ENCODE measurements around the gene ALG9. TPM values are rescaled to one million over a fixed set of nuclear protein-coding genes. Genes with fewer than 3 reads are reported as not detected.
"Not testable (repeated sequence)": the region's sequence is repeated elsewhere in the genome, so short reads cannot be mapped to it uniquely, and the experiment has no call there.

ALG9 gene
- total RNA-seq, 4 donors from 2014 or later = 23.6 to 60.2 (median 49.4) TPM

- no peaks in the 10 kb centered on the region for H3K27me3 ChIP-seq
- peak in 1 of 2 donors; percentile 49 for DNase-seq
- no peak overlapping the region for H3K27ac ChIP-seq
- no peak for TF ChIP-seq POLR2A (IDR thresholded peaks at IDR 0.05)
- TF ChIP-seq, protein P1, sequence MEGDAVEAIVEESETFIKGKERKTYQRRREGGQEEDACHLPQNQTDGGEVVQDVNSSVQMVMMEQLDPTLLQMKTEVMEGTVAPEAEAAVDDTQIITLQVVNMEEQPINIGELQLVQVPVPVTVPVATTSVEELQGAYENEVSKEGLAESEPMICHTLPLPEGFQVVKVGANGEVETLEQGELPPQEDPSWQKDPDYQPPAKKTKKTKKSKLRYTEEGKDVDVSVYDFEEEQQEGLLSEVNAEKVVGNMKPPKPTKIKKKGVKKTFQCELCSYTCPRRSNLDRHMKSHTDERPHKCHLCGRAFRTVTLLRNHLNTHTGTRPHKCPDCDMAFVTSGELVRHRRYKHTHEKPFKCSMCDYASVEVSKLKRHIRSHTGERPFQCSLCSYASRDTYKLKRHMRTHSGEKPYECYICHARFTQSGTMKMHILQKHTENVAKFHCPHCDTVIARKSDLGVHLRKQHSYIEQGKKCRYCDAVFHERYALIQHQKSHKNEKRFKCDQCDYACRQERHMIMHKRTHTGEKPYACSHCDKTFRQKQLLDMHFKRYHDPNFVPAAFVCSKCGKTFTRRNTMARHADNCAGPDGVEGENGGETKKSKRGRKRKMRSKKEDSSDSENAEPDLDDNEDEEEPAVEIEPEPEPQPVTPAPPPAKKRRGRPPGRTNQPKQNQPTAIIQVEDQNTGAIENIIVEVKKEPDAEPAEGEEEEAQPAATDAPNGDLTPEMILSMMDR (IDR thresholded peaks at IDR 0.05) = peak; percentile 76 to 93 (median 86)
- intact Hi-C loops (cut with DNase I; ENCODE audit: low total_unique reads) = loop anchor here (5.0 to 10.0 kb wide), 2 partner anchors 57 to 185 kb away; no protein-coding TSS in a partner anchor
- H3K4me1 ChIP-seq = peaks cover 0 to 6% of the 10 kb centered on the region in 2 donors
- no peaks in the 10 kb centered on the region for H3K9me3 ChIP-seq
- no peaks in the 10 kb centered on the region for H3K36me3 ChIP-seq
- H3K4me3 ChIP-seq = no peak overlapping the region
These were observed 94.0 kb downstream of the ALG9 start for GRCh38 chr11:111777094-111778046.

GRCh38 chr11:111776398-111777093 lies 94.8 kb downstream of the ALG9 start:
- Histone ChIP-seq H3K36me3 (no peaks in the 10 kb centered on the region), H3K27ac (peak overlapping the region in 1 of 2 donors; percentile 4), H3K4me3 (no peak overlapping the region), H3K9me3 (no peaks in the 10 kb centered on the region), H3K27me3 (no peaks in the 10 kb centered on the region), H3K4me1 (peaks cover 0 to 6% of the 10 kb centered on the region in 2 donors)
- no peak for DNase-seq
- TF ChIP-seq, protein P1 (IDR thresholded peaks at IDR 0.05) = no peak
- TF ChIP-seq POLR2A (IDR thresholded peaks at IDR 0.05) = no peak
- intact Hi-C loops (cut with DNase I; ENCODE audit: low total_unique reads) = loop anchor here (5.0 to 10.0 kb wide), 2 partner anchors 58 to 184 kb away; no protein-coding TSS in a partner anchor

GRCh38 chr11:111774955-111775710 lies 96.2 kb downstream of the ALG9 start:
- TF ChIP-seq, protein P1 (IDR thresholded peaks at IDR 0.05) = no peak
- no peak for TF ChIP-seq POLR2A (IDR thresholded peaks at IDR 0.05)
- H3K4me1 ChIP-seq = peaks cover 0 to 6% of the 10 kb centered on the region in 2 donors
- no peak overlapping the region for H3K27ac ChIP-seq
- H3K4me3 ChIP-seq = no peak overlapping the region
- no peaks in the 10 kb centered on the region for H3K9me3 ChIP-seq
- H3K36me3 ChIP-seq = no peaks in the 10 kb centered on the region
- intact Hi-C loops (cut with DNase I; ENCODE audit: low total_unique reads) = loop anchor here (5.0 to 10.0 kb wide), 2 partner anchors 60 to 183 kb away; no protein-coding TSS in a partner anchor
- no peak for DNase-seq
- no peaks in the 10 kb centered on the region for H3K27me3 ChIP-seq

DNA sequence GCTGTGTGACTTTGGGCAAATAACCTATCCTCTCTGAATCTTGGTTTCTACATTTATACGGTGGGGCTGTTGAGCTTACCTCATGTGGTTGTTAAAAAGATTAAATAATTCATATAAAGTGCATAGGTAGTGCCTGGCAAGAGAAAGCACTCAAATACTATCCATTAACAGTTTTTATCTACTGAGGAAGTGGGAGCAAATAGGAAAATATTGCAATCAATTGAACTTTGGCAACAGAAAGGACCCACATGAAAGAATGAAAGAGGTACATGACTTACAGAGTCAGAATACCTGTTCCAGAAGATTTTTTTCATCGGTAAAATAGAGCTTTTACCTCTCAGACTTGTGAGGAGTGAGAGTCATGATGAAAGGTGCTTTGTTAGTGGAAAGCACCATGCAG lies 98.8 kb downstream of the ALG9 start:
- intact Hi-C loops (cut with DNase I; ENCODE audit: low total_unique reads) = loop anchor here (10.0 kb wide), 1 partner anchor 62 kb away; no protein-coding TSS in a partner anchor
- no peaks in the 10 kb centered on the region for H3K27me3 ChIP-seq
- H3K4me3 ChIP-seq = no peak overlapping the region
- TF ChIP-seq POLR2A (IDR thresholded peaks at IDR 0.05) = no peak
- TF ChIP-seq, protein P1 (IDR thresholded peaks at IDR 0.05) = no peak
- no peak overlapping the region for H3K27ac ChIP-seq
- no peaks in the 10 kb centered on the region for H3K9me3 ChIP-seq
- H3K4me1 ChIP-seq = peaks cover 0 to 6% of the 10 kb centered on the region in 2 donors
- H3K36me3 ChIP-seq = no peaks in the 10 kb centered on the region
- DNase-seq = no peak

DNA sequence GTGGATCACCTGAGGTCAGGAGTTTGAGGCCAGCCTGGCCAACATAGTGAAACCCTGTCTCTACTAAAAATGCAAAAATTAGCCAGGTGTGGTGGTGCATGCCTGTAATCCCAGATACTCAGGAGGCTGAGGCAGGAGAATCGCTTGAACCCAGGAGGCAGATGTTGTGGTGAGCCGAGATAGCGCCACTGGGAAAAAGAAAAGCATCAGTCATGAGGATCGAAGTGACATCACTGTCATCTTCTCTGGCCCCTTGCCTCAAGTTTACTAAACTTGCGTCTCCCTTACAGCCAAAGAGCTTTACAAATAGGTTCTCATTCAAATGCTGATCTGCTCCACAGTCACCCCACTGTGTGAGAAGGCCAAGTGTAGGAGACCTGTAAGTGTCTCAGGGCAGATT lies 100.2 kb downstream of the ALG9 start:
- not testable (repeated sequence) for DNase-seq, H3K27ac ChIP-seq, H3K36me3 ChIP-seq, H3K4me3 ChIP-seq, H3K4me1 ChIP-seq, H3K27me3 ChIP-seq, H3K9me3 ChIP-seq
- intact Hi-C loops (cut with DNase I; ENCODE audit: low total_unique reads) = loop anchor here (10.0 kb wide), 1 partner anchor 64 kb away; no protein-coding TSS in a partner anchor
